Stimulated activated naive B cell treated with anti-CD40 and anti-IgM and Interleukin-4, amounts not matched to agents 10 μg/mL and 1 μg/mL and 100 μg/mL, for 72 hours (primary cell): ENCODE measurements around the gene TMPRSS3.

Experiments
- ATAC-seq, 2 donors: fragments of 150-1000 bp; cut with Tn5 transposase; replicated peaks; 2 replicates each; pipeline ENCODE4 v1.10.0; 2021; ENCODE audit warnings: moderate library complexity in 1 of 2
- DNase-seq: peaks from one replicate; pipeline ENCODE4 v3.0.0; 2021
- H3K27ac Mint-ChIP-seq: one replicate; pipeline ENCODE4 v1.8.0; 2022; ENCODE audit warnings: mild to moderate bottlenecking, mixed read lengths
- H3K27me3 Mint-ChIP-seq, 2 donors: one replicate each; pipeline ENCODE4 v1.8.0; 2022; ENCODE audit warnings: mixed read lengths in 2 of 2
- H3K36me3 Mint-ChIP-seq, 2 donors: one replicate each; pipeline ENCODE4 v1.8.0; 2022; ENCODE audit warnings: mixed read lengths in 2 of 2, mild to moderate bottlenecking in 1 of 2
- H3K4me1 Mint-ChIP-seq, 2 donors: one replicate each; pipeline ENCODE4 v1.8.0; 2022; ENCODE audit warnings: mixed read lengths in 2 of 2, mild to moderate bottlenecking in 1 of 2
- H3K4me3 Mint-ChIP-seq, 2 donors: one replicate each; pipeline ENCODE4 v1.8.0; 2022; ENCODE audit warnings: mild to moderate bottlenecking in 2 of 2, mixed read lengths in 2 of 2, moderate library complexity in 1 of 2
- H3K9me3 Mint-ChIP-seq, 2 donors: one replicate each; pipeline ENCODE4 v1.8.0; 2022; ENCODE audit warnings: mixed read lengths in 2 of 2, mild to moderate bottlenecking in 1 of 2

Gene TMPRSS3

GRCh38 chr21:42435401-42435800 lies 39.5 kb upstream of the TMPRSS3 start:
- no peak overlapping the region for H3K27ac Mint-ChIP-seq
- no peak overlapping the region for H3K4me3 Mint-ChIP-seq
- ATAC-seq: no peak
- no peak for DNase-seq
- peaks cover 15 to 20% of the 10 kb centered on the region in 2 donors for H3K4me1 Mint-ChIP-seq
- H3K27me3 Mint-ChIP-seq: peaks cover 50 to 60% of the 10 kb centered on the region in 2 donors
- H3K36me3 Mint-ChIP-seq: peaks cover 3 to 9% of the 10 kb centered on the region in 2 donors
- H3K9me3 Mint-ChIP-seq: peaks cover 9 to 23% of the 10 kb centered on the region in 2 donors

GRCh38 chr21:42434884-42435283 lies 39.0 kb upstream of the TMPRSS3 start:
- H3K9me3 Mint-ChIP-seq: peaks cover 9 to 23% of the 10 kb centered on the region in 2 donors
- DNase-seq (no peak), ATAC-seq (no peak)
- H3K4me1 Mint-ChIP-seq: peaks cover 11 to 15% of the 10 kb centered on the region in 2 donors
- peaks cover 49 to 59% of the 10 kb centered on the region in 2 donors for H3K27me3 Mint-ChIP-seq
- no peak overlapping the region for H3K4me3 Mint-ChIP-seq
- H3K27ac Mint-ChIP-seq: no peak overlapping the region
- peaks cover 3 to 8% of the 10 kb centered on the region in 2 donors for H3K36me3 Mint-ChIP-seq

- no peak for ATAC-seq
- no peak overlapping the region for H3K27ac Mint-ChIP-seq
- no peak for DNase-seq
- H3K4me3 Mint-ChIP-seq: no peak overlapping the region
- peaks cover 9 to 19% of the 10 kb centered on the region in 2 donors for H3K9me3 Mint-ChIP-seq
- peaks cover 3 to 5% of the 10 kb centered on the region in 2 donors for H3K36me3 Mint-ChIP-seq
- peaks cover 2 to 8% of the 10 kb centered on the region in 2 donors for H3K4me1 Mint-ChIP-seq
- H3K27me3 Mint-ChIP-seq: peaks cover 41 to 57% of the 10 kb centered on the region in 2 donors
Observed at GRCh38 chr21:42433946-42434551, 38.2 kb upstream of the TMPRSS3 start.

GRCh38 chr21:42432695-42433094 lies 36.8 kb upstream of the TMPRSS3 start:
- H3K4me1 Mint-ChIP-seq: peaks cover 2 to 8% of the 10 kb centered on the region in 2 donors
- no peak overlapping the region for H3K4me3 Mint-ChIP-seq
- no peak overlapping the region for H3K27ac Mint-ChIP-seq
- peaks cover 32 to 49% of the 10 kb centered on the region in 2 donors for H3K27me3 Mint-ChIP-seq
- no peak for ATAC-seq
- no peak for DNase-seq
- H3K36me3 Mint-ChIP-seq: peaks cover 3 to 5% of the 10 kb centered on the region in 2 donors
- peaks cover 9 to 19% of the 10 kb centered on the region in 2 donors for H3K9me3 Mint-ChIP-seq

GRCh38 chr21:42431196-42431595 lies 35.3 kb upstream of the TMPRSS3 start:
- ATAC-seq: no peak
- Mint-ChIP-seq H3K4me3 (no peak overlapping the region), H3K36me3 (peaks cover 3 to 5% of the 10 kb centered on the region in 2 donors)

GRCh38 chr21:42430521-42430920 lies 34.7 kb upstream of the TMPRSS3 start:
- Mint-ChIP-seq H3K27me3 (peaks cover 32 to 57% of the 10 kb centered on the region in 2 donors), H3K36me3 (peaks cover 5% of the 10 kb centered on the region in 2 donors), H3K4me1 (peaks cover 10 to 21% of the 10 kb centered on the region in 2 donors)

More at GRCh38 chr21:42431196-42431595, 35.3 kb upstream of the TMPRSS3 start:
- Mint-ChIP-seq H3K9me3 (peaks cover 6 to 19% of the 10 kb centered on the region in 2 donors), H3K27me3 (peaks cover 28 to 57% of the 10 kb centered on the region in 2 donors), H3K4me1 (peaks cover 6 to 16% of the 10 kb centered on the region in 2 donors), H3K27ac (no peak overlapping the region)
- no peak for DNase-seq

GRCh38 chr21:42429856-42430255 lies 34.0 kb upstream of the TMPRSS3 start:
- H3K4me1 Mint-ChIP-seq: peaks cover 15 to 28% of the 10 kb centered on the region in 2 donors
- no peak overlapping the region for H3K4me3 Mint-ChIP-seq

More at GRCh38 chr21:42430521-42430920, 34.7 kb upstream of the TMPRSS3 start:
- ATAC-seq (no peak), DNase-seq (no peak)
- Mint-ChIP-seq H3K9me3 (peaks cover 6 to 14% of the 10 kb centered on the region in 2 donors), H3K4me3 (no peak overlapping the region), H3K27ac (no peak overlapping the region)

GRCh38 chr21:42429021-42429420 lies 33.2 kb upstream of the TMPRSS3 start:
- DNase-seq (no peak), ATAC-seq (no peak)
- Mint-ChIP-seq H3K36me3 (peaks cover 5% of the 10 kb centered on the region in 2 donors), H3K4me1 (peaks cover 23 to 36% of the 10 kb centered on the region in 2 donors), H3K27ac (no peak overlapping the region), H3K27me3 (peaks cover 22 to 52% of the 10 kb centered on the region in 2 donors), H3K4me3 (no peak overlapping the region), H3K9me3 (peaks cover 6 to 7% of the 10 kb centered on the region in 2 donors)

More at GRCh38 chr21:42429856-42430255, 34.0 kb upstream of the TMPRSS3 start:
- DNase-seq (no peak), ATAC-seq (no peak)
- peaks cover 5% of the 10 kb centered on the region in 2 donors for H3K36me3 Mint-ChIP-seq
- H3K27ac Mint-ChIP-seq: no peak overlapping the region
- H3K9me3 Mint-ChIP-seq: peaks cover 6 to 8% of the 10 kb centered on the region in 2 donors
- peaks cover 30 to 54% of the 10 kb centered on the region in 2 donors for H3K27me3 Mint-ChIP-seq

- no peak overlapping the region for H3K27ac Mint-ChIP-seq
Observed at GRCh38 chr21:42427809-42428419, 32.1 kb upstream of the TMPRSS3 start.

GRCh38 chr21:42426876-42427480 lies 31.1 kb upstream of the TMPRSS3 start:
- DNase-seq (no peak), ATAC-seq (no peak)
- H3K4me1 Mint-ChIP-seq: peaks cover 33 to 56% of the 10 kb centered on the region in 2 donors
- H3K36me3 Mint-ChIP-seq: peaks cover 0 to 1% of the 10 kb centered on the region in 2 donors
- H3K27me3 Mint-ChIP-seq: peaks cover 12 to 35% of the 10 kb centered on the region in 2 donors
- H3K27ac Mint-ChIP-seq: no peak overlapping the region
- H3K9me3 Mint-ChIP-seq: no peaks in the 10 kb centered on the region
- H3K4me3 Mint-ChIP-seq: no peak overlapping the region

More at GRCh38 chr21:42427809-42428419, 32.1 kb upstream of the TMPRSS3 start:
- H3K36me3 Mint-ChIP-seq: peaks cover 5% of the 10 kb centered on the region in 2 donors
- no peak overlapping the region for H3K4me3 Mint-ChIP-seq
- ATAC-seq (no peak), DNase-seq (no peak)
- H3K9me3 Mint-ChIP-seq: peaks cover 6 to 7% of the 10 kb centered on the region in 2 donors
- peaks cover 19 to 42% of the 10 kb centered on the region in 2 donors for H3K27me3 Mint-ChIP-seq
- H3K4me1 Mint-ChIP-seq: peaks cover 31 to 47% of the 10 kb centered on the region in 2 donors

- DNase-seq: no peak
- ATAC-seq: no peak
- peaks cover 33 to 61% of the 10 kb centered on the region in 2 donors for H3K4me1 Mint-ChIP-seq
- peaks cover 15 to 34% of the 10 kb centered on the region in 2 donors for H3K27me3 Mint-ChIP-seq
- no peak overlapping the region for H3K4me3 Mint-ChIP-seq
- H3K27ac Mint-ChIP-seq: no peak overlapping the region
- H3K9me3 Mint-ChIP-seq: peaks cover 2 to 3% of the 10 kb centered on the region in 2 donors
- H3K36me3 Mint-ChIP-seq: peaks cover 0 to 5% of the 10 kb centered on the region in 2 donors
Observed at GRCh38 chr21:42426424-42426823, 30.6 kb upstream of the TMPRSS3 start.

GRCh38 chr21:42425591-42425990 lies 29.7 kb upstream of the TMPRSS3 start:
- Mint-ChIP-seq H3K36me3 (peaks cover 4 to 13% of the 10 kb centered on the region in 2 donors), H3K27ac (no peak overlapping the region), H3K27me3 (peaks cover 18 to 41% of the 10 kb centered on the region in 2 donors), H3K4me3 (no peak overlapping the region), H3K4me1 (peaks cover 40 to 63% of the 10 kb centered on the region in 2 donors), H3K9me3 (peaks cover 9 to 11% of the 10 kb centered on the region in 2 donors)
- ATAC-seq (peak; percentile 35 to 39), DNase-seq (no peak)

- peaks cover 4 to 14% of the 10 kb centered on the region in 2 donors for H3K36me3 Mint-ChIP-seq
- DNase-seq: no peak
- peak; percentile 56 to 60 for ATAC-seq
- H3K27me3 Mint-ChIP-seq: peaks cover 22 to 41% of the 10 kb centered on the region in 2 donors
- H3K9me3 Mint-ChIP-seq: peaks cover 10 to 14% of the 10 kb centered on the region in 2 donors
- peaks cover 41 to 62% of the 10 kb centered on the region in 2 donors for H3K4me1 Mint-ChIP-seq
- peak overlapping the region in 1 of 2 donors; percentile 23 for H3K4me3 Mint-ChIP-seq
- H3K27ac Mint-ChIP-seq: no peak overlapping the region
Observed at GRCh38 chr21:42424914-42425541, 29.2 kb upstream of the TMPRSS3 start.

- Mint-ChIP-seq H3K36me3 (peaks cover 4 to 14% of the 10 kb centered on the region in 2 donors), H3K4me1 (peaks cover 41 to 62% of the 10 kb centered on the region in 2 donors), H3K27me3 (peaks cover 23 to 38% of the 10 kb centered on the region in 2 donors), H3K27ac (no peak overlapping the region), H3K4me3 (no peak overlapping the region), H3K9me3 (peaks cover 12 to 14% of the 10 kb centered on the region in 2 donors)
- DNase-seq (no peak), ATAC-seq (peak; percentile 10 to 17)
Observed at GRCh38 chr21:42423685-42424084, 27.8 kb upstream of the TMPRSS3 start.
